Smooth muscle cell (in vitro differentiated cells): ENCODE results near the gene EIF4E. TPM values are rescaled to one million over a fixed set of nuclear protein-coding genes. Genes with fewer than 3 reads are reported as not detected.
A peak's percentile ranks its signal among the peaks of the same experiment; 100 is the strongest.
"Not testable (repeated sequence)": the region's sequence is repeated elsewhere in the genome, so short reads cannot be mapped to it uniquely, and the experiment has no call there.

ENCODE experiments used
- DNase-seq: peaks from one replicate; lab custom pipeline; 2025; ENCODE audit not compliant: unreplicated experiment; lab: John Stamatoyannopoulos, UW
- H2AFZ ChIP-seq: fragments of 200-600 bp; sonication (generic); 2 replicates; pipeline ENCODE4 v1.6.0; 2016; ENCODE audit warnings: antibody characterized with exemption, low read depth, mild to moderate bottlenecking
- H3F3A ChIP-seq: fragments of 200-600 bp; sonication (generic); 2 replicates; pipeline ENCODE4 v1.6.0; 2017; ENCODE audit warnings: antibody characterized with exemption, low read depth
- H3K27ac ChIP-seq: fragments of 200-600 bp; sonication (generic); 2 replicates; pipeline ENCODE4 v1.5.1; 2016; ENCODE audit warnings: low read depth, mild to moderate bottlenecking
- H3K27me3 ChIP-seq: fragments of 200-600 bp; sonication (generic); 2 replicates; pipeline ENCODE4 v1.6.1; 2016; ENCODE audit warnings: low read depth, mild to moderate bottlenecking
- H3K36me3 ChIP-seq: fragments of 200-600 bp; sonication (generic); 2 replicates; pipeline ENCODE4 v1.5.1; 2016; ENCODE audit warnings: low read depth
- H3K4me1 ChIP-seq: fragments of 200-600 bp; sonication (generic); 2 replicates; pipeline ENCODE4 v1.5.1; 2016; ENCODE audit warnings: low read depth
- H3K4me2 ChIP-seq: fragments of 200-600 bp; sonication (generic); 2 replicates; pipeline ENCODE4 v1.6.0; 2016; ENCODE audit warnings: mild to moderate bottlenecking
- H3K4me3 ChIP-seq: fragments of 200-600 bp; sonication (generic); 2 replicates; pipeline ENCODE4 v1.5.1; 2016; ENCODE audit warnings: mild to moderate bottlenecking
- H3K79me2 ChIP-seq: fragments of 200-600 bp; sonication (generic); 2 replicates; pipeline ENCODE4 v1.6.0; 2016; ENCODE audit warnings: low read depth, mild to moderate bottlenecking
- H3K9ac ChIP-seq: fragments of 200-600 bp; sonication (generic); 2 replicates; pipeline ENCODE4 v1.6.0; 2016; ENCODE audit warnings: low read depth
- H3K9me3 ChIP-seq: fragments of 200-600 bp; sonication (generic); replicated peaks from 2 replicates; pipeline ENCODE4 v1.5.1; 2016; ENCODE audit warnings: low read depth
- H4K20me1 ChIP-seq: fragments of 200-600 bp; sonication (generic); 2 replicates; pipeline ENCODE4 v1.6.0; 2016; ENCODE audit warnings: low read depth
- WGBS: methylation state at CpG from one replicate; pipeline ENCODE4 v1.1.7; 2016; ENCODE audit warnings: low lambda C conversion rate; 5-methylcytosine and 5-hydroxymethylcytosine counted together
- polyA plus RNA-seq: library from polyadenylated mRNA; unstranded; fragments of >200 nt; fragmentation: Nextera tagmentation; extraction: Ambion mirVana; gene quantifications from 2 replicates; pipeline ENCODE4 v1.2.1, GENCODE V29; 2016
- total RNA-seq: library from RNA; depleted of rRNA; stranded (reverse); fragments of >200 nt; gene quantifications from 2 replicates; pipeline ENCODE4 v1.2.3, GENCODE V29; 2014
- TF ChIP-seq, protein P1 (sequence below): fragments of 200-600 bp; sonication (generic); IDR thresholded peaks from 2 replicates; pipeline ENCODE4 v1.5.1; 2017; ENCODE audit warnings: borderline replicate concordance, mild to moderate bottlenecking, antibody characterized with exemption; ENCODE audit not compliant: insufficient read depth, poor library complexity, severe bottlenecking

The EIF4E gene
- total and polyA plus RNA-seq, 2 experiments from 2014 or later, result 113 to 135 TPM

DNA sequence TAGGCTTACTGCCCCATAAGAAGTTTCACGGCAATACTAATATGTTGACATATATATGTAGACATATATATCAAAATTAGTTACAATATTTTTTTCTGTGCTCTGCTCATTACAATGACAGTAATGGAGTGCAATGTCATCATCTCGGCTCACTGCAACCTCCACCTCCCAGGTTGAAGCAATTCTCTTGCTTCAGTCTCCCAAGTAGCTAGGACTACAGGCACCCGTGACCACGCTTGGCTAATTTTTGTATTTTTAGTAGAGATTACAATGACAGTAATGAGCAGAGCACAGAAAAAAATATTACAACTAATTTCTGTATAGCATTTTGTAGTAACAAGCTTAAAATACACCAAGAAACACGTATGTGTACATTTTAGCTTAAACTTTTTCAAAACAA, 7.6 kb downstream of the EIF4E start:
- H3K27me3 ChIP-seq, result no peaks in the 10 kb centered on the region
- peaks cover 100% of the 10 kb centered on the region for H3K79me2 ChIP-seq
- peaks cover 5% of the 10 kb centered on the region for H3K36me3 ChIP-seq
- DNase-seq, result no peak
- H3K27ac ChIP-seq, result peak overlapping the region; percentile 38
- TF ChIP-seq, protein P1, sequence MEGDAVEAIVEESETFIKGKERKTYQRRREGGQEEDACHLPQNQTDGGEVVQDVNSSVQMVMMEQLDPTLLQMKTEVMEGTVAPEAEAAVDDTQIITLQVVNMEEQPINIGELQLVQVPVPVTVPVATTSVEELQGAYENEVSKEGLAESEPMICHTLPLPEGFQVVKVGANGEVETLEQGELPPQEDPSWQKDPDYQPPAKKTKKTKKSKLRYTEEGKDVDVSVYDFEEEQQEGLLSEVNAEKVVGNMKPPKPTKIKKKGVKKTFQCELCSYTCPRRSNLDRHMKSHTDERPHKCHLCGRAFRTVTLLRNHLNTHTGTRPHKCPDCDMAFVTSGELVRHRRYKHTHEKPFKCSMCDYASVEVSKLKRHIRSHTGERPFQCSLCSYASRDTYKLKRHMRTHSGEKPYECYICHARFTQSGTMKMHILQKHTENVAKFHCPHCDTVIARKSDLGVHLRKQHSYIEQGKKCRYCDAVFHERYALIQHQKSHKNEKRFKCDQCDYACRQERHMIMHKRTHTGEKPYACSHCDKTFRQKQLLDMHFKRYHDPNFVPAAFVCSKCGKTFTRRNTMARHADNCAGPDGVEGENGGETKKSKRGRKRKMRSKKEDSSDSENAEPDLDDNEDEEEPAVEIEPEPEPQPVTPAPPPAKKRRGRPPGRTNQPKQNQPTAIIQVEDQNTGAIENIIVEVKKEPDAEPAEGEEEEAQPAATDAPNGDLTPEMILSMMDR, result no peak
- no peak overlapping the region for H3K9ac ChIP-seq
- H4K20me1 ChIP-seq, result peaks cover 94% of the 10 kb centered on the region
- no peaks in the 10 kb centered on the region for H3K9me3 ChIP-seq
- H3K4me1 ChIP-seq, result no peaks in the 10 kb centered on the region
- H3F3A ChIP-seq, result no peaks in the 10 kb centered on the region
- H3K4me2 ChIP-seq, result no peak overlapping the region
- no peak overlapping the region for H3K4me3 ChIP-seq
- H2AFZ ChIP-seq, result no peak overlapping the region
- WGBS, result 95% methylated on average over 5 of the region's 5 CpGs

DNA sequence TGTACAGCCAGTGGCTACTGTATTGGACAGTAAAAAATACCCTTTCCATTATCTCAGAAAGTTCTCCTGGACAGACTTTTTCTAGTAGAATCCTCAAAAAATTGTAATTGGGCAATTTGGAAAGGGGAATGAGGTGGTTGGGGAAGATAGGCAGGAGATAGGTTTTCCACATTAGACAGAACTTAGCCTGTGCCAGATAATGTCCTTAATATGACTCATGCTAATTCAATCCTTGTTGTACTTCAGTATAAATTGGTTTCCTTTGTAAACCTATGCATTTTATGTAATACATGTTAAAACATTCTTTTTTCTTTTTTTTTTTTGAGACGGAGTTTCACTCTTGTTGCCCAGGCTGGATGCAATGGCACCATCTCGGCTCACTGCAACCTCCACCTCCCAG, 8.9 kb downstream of the EIF4E start:
- H3K4me2 ChIP-seq, result no peak overlapping the region
- H3K27ac ChIP-seq, result no peak overlapping the region
- no peak overlapping the region for H3K9ac ChIP-seq
- no peak for DNase-seq
- peaks cover 95% of the 10 kb centered on the region for H4K20me1 ChIP-seq
- peaks cover 5% of the 10 kb centered on the region for H3K36me3 ChIP-seq
- no peaks in the 10 kb centered on the region for H3F3A ChIP-seq
- H3K4me3 ChIP-seq, result no peak overlapping the region
- TF ChIP-seq, protein P1, result no peak
- H3K79me2 ChIP-seq, result peaks cover 100% of the 10 kb centered on the region
- no peaks in the 10 kb centered on the region for H3K27me3 ChIP-seq
- H3K4me1 ChIP-seq, result no peaks in the 10 kb centered on the region
- H3K9me3 ChIP-seq, result no peaks in the 10 kb centered on the region
- WGBS, result 85% methylated on average over 2 of the region's 2 CpGs
- no peak overlapping the region for H2AFZ ChIP-seq

DNA sequence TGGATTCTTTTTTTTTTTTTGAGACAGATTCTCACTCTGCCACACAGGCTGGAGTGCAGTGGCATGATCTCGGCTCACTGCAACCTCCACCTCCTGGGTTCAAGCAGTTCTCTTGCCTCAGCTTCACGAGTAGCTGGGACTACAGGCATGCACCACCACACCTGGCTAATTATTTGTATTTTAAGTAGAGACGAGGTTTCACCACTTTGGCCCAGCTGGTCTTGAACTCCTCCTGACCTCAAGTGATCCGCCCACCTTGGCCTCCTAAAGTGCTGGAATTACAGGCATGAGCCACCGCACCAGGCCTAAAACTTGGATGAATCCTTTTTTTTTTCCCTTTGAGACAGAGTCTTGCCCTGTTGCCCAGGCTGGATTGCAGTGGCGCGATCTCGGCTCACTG, 18.2 kb downstream of the EIF4E start:
- Histone ChIP-seq H3F3A (peaks cover 13% of the 10 kb centered on the region), H4K20me1 (peaks cover 100% of the 10 kb centered on the region), H3K79me2 (peaks cover 98% of the 10 kb centered on the region), H3K4me2 (peak overlapping the region; percentile 25)
- H3K9me3 ChIP-seq, H3K27ac ChIP-seq, DNase-seq, H3K4me1 ChIP-seq, H3K36me3 ChIP-seq, H3K9ac ChIP-seq, H3K4me3 ChIP-seq, H2AFZ ChIP-seq, H3K27me3 ChIP-seq: not testable (repeated sequence)
- WGBS, result 83% methylated on average over 8 of the region's 8 CpGs

DNA sequence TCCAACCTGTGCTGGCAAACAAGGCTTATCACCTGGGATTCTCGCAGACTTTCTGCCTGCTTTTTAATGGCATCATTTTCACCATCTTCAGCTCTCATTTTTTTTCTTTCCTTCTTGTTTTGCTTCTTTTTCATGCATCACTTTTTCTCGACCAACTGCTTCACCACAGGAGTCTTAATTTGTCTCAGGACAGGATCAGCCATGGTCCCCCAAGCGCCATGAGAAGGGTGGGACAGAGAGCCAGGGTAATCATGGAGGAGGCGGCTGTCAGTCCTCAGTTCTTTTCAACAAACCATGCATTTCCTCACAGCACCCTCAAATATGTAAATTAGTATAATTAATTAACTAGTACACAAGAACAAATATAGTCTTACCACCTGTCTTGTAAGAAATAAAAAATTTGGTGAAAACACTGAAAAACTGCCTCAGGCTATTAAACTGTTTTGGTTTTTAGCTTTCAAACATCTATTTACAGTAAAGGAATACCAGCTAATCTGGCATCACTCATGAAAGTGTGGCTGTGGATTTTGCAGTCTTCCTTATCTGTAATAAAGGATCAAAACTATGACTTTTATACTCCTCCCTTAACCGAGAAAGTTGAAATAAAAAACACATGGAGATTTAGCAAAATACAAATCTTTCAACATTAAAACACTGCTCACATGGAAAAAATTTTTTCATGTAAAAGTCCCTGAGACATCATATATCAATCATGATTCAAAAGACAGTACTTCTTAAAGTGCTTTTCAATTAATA, 19.1 kb downstream of the EIF4E start:
- no peak overlapping the region for H3K27ac ChIP-seq

More for the DNA sequence above, 19.1 kb downstream of the EIF4E start:
- Histone ChIP-seq H3K4me2 (peak overlapping the region; percentile 25), H3K27me3 (no peaks in the 10 kb centered on the region), H3K4me3 (no peak overlapping the region), H2AFZ (no peak overlapping the region), H3K36me3 (no peaks in the 10 kb centered on the region), H3K9ac (no peak overlapping the region), H3K9me3 (no peaks in the 10 kb centered on the region), H4K20me1 (peaks cover 100% of the 10 kb centered on the region), H3K79me2 (peaks cover 98% of the 10 kb centered on the region), H3F3A (peaks cover 13% of the 10 kb centered on the region), H3K4me1 (peaks cover 7% of the 10 kb centered on the region)
- TF ChIP-seq, protein P1, result no peak
- no peak for DNase-seq
- WGBS, result 62% methylated on average over 5 of the region's 5 CpGs
